ENCODE measurements around the gene CKAP2L.
A peak's percentile ranks its signal among the peaks of the same experiment; 100 is the strongest.

Gene CKAP2L

DNA sequence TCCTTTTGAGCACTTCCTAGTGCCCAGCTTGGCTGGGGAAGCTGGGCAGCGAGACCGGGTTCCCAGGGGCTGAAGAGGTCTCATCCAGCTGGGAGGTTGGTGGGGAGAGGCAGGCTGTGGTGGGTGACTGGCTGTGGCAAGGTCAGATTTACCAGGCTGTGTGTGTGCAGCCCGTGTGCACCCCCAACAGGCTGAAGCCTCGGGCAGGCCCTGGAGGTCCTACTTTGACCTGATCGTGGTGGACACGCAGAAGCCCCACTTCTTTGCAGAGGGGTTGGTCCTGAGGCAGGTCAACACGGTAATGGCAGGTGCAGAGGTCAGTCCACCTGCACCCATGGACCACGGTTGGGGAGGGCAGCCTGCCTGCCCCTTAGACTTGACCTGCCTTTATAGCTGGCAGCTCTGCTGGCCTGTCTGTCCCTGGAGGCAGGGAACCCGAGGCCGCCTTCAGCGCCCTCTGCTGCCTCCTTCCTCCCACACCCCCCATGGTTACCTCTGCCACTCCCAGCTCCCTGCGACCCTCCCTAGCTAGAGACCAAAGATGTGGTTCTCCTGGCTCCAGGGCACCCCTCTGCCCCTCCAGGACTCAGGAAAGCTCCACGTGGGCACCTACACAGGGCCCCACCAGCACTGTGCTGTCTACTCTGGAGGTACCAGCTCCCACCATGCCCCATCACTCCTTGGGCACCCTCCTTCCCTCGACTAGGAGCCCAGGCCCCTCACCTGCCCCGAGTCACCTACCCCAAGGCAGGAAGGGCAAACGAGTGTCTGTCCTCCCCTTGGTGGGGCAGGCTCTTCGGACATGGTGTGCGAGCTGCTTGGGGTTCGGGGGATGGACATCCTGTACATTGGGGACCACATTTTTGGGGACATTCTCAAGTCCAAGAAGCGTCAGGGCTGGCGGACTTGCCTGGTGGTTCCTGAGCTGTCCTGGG, 39.6 kb downstream of the CKAP2L start:
- H3K4me3 ChIP-seq (ENCODE audit: low read depth, low read length): no peak overlapping the region
- DNase-seq (ENCODE audit: low read depth): no peak
- TF ChIP-seq, protein P1, sequence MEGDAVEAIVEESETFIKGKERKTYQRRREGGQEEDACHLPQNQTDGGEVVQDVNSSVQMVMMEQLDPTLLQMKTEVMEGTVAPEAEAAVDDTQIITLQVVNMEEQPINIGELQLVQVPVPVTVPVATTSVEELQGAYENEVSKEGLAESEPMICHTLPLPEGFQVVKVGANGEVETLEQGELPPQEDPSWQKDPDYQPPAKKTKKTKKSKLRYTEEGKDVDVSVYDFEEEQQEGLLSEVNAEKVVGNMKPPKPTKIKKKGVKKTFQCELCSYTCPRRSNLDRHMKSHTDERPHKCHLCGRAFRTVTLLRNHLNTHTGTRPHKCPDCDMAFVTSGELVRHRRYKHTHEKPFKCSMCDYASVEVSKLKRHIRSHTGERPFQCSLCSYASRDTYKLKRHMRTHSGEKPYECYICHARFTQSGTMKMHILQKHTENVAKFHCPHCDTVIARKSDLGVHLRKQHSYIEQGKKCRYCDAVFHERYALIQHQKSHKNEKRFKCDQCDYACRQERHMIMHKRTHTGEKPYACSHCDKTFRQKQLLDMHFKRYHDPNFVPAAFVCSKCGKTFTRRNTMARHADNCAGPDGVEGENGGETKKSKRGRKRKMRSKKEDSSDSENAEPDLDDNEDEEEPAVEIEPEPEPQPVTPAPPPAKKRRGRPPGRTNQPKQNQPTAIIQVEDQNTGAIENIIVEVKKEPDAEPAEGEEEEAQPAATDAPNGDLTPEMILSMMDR (IDR thresholded peaks at IDR 0.05; ENCODE audit: control insufficient read depth, extremely low read depth, insufficient read depth): 0 out of 2 replicates have a peak, but pooled peaks have one; percentile 2

DNA sequence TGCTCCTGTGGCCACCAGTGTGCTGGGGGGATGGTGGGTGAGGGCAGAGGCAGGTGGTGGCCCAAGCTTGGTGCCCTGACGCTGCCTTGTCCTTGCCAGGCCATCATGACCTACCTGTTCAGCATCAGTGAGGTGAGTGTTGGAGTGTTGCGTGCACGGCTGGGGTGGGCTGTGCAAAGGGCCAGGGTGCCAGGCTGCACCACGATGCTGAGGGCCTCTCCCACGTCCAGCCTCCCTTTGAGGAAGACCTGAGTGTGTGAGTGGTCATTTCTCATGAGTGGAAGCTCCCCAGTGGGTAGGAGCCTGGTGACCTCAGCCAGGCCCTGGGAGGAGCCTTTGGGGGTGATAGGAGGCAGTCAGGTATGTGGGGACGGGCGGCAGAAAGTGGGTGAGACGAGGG, 40.4 kb downstream of the CKAP2L start:
- DNase-seq (ENCODE audit: low read depth): no peak
- H3K4me3 ChIP-seq (ENCODE audit: low read depth, low read length): no peak overlapping the region
- TF ChIP-seq, protein P1 (IDR thresholded peaks at IDR 0.05; ENCODE audit: control insufficient read depth, extremely low read depth, insufficient read depth): no peak

DNA sequence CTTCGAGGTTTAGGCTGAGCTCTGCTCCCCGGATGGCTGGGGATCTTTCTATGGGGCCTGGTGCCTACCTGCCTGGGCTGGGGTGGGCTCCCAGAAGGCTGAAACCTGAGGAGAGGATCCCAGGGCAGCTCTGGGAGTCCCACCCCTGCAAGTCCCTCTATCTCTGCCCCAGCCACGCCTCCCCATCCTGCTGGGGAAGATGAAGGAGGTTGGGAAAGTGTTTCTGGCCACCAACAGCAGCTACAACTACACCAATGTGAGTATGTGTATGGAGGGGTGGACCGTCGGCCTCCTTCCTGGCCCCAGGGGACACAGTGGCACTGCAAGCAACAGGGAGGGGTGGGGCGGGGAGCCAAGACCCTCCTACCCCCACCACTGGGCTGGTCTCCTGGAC, 40.9 kb downstream of the CKAP2L start:
- H3K4me3 ChIP-seq (ENCODE audit: low read depth, low read length): no peak overlapping the region
- TF ChIP-seq, protein P1 (IDR thresholded peaks at IDR 0.05; ENCODE audit: control insufficient read depth, extremely low read depth, insufficient read depth): no peak
- no peak for DNase-seq (ENCODE audit: low read depth)

DNA sequence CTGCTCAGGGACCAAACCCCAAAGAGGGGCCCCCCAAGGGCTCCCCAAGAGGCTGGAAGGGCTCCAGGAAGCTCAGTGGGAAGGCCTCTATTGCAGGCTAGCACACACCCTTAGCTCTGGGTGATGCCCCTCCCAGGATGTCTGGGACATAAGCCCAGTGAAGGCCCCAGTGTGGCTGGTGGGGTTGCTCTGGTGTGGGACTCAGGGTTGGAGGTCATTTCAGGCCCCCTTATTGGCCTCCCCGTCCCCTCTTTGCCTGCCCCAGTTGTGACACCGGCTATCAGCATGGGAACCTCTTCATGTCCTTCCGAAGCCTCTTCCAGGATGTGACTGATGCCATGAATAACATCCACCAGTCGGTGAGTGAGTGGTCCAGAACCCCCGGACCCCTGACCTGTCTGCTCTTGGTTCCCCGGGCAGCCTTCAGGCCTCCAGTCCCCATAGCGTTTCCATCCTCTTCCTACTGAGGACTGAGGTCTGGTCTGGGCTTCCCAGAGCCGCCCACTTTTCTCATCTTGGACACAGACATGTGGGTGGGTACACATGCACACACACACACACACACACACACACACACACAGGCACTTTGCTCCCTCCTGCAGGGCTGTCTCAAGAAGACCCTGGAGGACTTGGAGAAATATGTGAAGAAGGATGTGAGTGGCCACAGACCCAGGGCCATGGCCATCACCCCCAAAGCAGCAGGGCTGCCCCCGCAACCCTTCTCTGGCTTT, 41.4 kb downstream of the CKAP2L start:
- H3K4me3 ChIP-seq (ENCODE audit: low read depth, low read length): no peak overlapping the region
- TF ChIP-seq, protein P1 (IDR thresholded peaks at IDR 0.05; ENCODE audit: control insufficient read depth, extremely low read depth, insufficient read depth): no peak
- no peak for DNase-seq (ENCODE audit: low read depth)

DNA sequence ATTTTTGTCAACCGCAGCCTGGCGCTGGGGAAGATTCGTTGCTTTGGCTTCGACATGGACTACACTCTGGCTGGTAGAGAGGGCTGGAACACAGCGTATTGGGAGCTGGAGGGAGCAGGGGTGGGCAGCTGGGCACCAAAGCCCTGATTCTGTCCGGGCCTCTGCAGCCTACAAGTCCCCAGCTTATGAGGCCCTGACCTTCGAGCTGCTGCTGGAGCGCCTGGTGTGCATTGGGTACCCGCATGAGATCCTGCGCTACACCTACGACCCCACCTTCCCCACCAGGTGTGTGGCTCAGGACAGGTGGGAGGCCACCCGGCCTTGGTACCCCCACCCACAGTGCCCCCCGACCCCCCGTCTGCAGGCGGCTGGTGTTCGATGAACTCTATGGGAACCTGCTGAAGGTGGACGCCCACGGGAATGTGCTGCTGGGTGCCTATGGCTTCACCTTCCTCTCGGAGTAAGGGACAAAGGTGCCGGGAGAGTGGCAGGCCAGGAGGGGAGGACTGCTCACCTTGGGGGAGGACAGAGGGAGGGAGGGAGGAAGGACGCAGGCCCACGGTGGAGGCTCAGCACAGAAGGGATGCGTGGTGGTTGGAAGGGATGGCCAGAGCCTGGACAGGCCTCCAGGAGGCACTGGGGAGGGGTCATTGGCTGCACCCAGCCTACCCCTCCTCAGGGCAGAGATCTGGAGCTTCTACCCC, 42.4 kb downstream of the CKAP2L start:
- no peak for DNase-seq (ENCODE audit: low read depth)
- H3K4me3 ChIP-seq (ENCODE audit: low read depth, low read length): no peak overlapping the region
- TF ChIP-seq, protein P1 (IDR thresholded peaks at IDR 0.05; ENCODE audit: control insufficient read depth, extremely low read depth, insufficient read depth): no peak

DNA sequence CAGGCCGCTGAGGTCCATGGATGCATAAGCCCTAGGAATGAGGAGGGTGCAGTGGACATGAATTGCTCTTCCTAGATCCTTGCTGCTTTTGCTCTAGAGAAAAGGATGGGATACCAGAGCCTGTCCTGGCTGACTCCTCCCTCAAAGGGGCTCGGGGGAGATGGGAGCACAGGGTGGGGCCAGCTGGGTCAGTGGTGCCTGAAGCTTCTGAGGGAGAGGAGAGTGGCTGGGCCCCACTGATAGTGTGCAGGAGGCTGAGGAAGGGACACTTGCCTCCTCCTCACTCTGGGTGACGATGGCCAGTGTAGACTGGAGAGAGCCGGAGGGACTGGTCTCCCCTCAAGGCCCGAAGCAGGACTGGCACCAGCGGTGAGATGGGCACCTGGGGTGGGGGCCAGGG, 43.6 kb downstream of the CKAP2L start, which contains the start of gene NT5DC4:
TSS of gene NT5DC4 (plus strand) at position 236 of the 400 bp plus-strand sequence. CDS start at position 296, 60 bp downstream.
- DNase-seq (ENCODE audit: low read depth): no peak
- TF ChIP-seq, protein P1 (IDR thresholded peaks at IDR 0.05; ENCODE audit: control insufficient read depth, extremely low read depth, insufficient read depth): no peak
- no peak within 1 kb of the TSS for H3K4me3 ChIP-seq (ENCODE audit: low read depth, low read length)

Data from LNCaP clone FGC (cell line).